Daoy (cell line): ENCODE measurements around the gene SKIC2. TPM values are rescaled to one million over a fixed set of nuclear protein-coding genes. Genes with fewer than 3 reads are reported as not detected.
"Not testable (repeated sequence)": the region's sequence is repeated elsewhere in the genome, so short reads cannot be mapped to it uniquely, and the experiment has no call there.

Experiments used
- DNase-seq: peaks from one replicate; pipeline ENCODE4 v3.0.0-alpha.2; 2015; ENCODE audit warnings: low read depth
- total RNA-seq: library from RNA; depleted of rRNA; stranded (reverse); fragments of >200 nt; shearing (Covaris generic); gene quantifications from 2 replicates; pipeline ENCODE4 v1.2.3, GENCODE V29; 2014

SKIC2 gene
- total RNA-seq, 1 experiment from 2014 or later, result 59.7 TPM

DNA sequence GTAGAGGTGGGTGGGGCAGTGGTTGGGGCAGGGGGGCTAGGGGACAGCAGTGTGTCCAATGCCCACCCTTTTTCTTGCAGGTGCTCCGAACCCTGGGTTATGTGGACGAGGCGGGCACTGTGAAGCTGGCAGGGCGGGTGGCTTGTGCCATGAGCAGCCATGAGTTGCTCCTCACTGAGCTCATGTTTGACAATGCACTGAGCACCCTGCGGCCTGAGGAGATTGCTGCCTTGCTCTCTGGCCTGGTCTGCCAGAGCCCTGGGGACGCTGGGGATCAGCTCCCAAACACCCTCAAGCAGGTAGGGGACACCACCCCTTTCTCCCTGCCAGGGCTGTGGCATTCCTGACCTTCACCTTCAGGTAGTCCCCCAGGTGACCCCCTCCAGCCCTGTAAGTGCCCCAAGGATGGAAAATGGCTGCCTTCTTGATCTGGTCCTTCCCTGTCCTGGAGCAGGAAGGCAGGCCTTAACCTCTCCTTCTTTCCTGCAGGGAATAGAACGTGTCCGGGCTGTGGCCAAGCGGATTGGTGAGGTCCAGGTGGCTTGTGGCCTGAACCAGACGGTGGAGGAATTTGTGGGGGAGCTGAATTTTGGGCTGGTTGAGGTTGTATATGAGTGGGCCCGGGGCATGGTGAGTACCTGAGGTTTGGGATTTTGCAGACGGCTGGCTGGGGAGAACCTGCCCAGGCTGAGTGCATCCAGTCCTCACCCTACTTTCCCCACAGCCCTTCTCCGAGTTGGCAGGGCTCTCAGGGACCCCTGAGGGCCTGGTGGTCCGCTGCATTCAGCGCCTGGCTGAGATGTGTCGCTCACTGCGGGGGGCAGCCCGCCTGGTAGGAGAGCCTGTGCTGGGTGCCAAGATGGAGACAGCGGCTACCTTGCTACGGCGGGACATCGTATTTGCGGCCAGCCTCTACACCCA, 10.1 kb downstream of the SKIC2 start:
- DNase-seq, result no peak

DNA sequence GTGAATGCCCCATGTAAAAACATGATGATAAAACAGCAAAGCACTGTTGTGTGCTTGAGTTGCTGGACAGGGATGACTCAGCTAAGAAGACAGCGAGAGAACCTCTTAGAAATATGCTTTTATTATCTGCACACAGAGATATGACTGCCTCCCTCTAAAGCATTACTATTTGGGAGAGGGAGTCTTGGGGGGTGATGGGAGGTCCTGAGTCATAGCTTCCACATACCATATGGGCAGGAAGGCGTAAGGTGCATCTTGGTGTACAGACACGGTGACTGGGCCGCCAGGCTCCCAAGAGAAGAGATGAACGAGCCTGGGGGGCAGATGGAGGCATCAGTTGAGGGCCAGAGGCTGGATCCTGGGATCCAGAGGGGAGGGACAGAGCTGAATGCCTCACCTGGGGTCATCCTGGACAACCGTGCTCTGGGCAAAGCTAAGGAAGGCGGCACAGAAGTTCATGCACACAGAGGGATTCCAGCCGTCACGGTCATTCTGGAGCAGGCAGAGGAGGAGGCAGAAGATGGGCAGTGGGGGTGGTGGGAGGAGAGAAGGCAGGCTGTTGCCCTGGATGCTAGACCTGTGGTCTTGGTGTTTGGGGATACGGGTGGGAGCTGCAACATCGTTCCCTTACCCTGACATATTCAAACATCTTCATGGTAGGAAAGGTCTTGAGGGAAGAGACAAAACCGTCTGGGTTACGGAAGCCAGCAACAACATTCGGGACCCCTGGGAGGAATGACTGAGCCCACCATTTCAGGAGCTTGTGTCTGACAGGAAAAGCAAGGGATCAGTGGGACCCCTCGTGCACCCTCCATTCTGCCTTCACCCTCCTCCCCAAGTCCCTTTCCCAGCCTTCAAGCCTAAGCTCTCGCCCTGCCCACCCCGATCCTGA, 11.0 kb downstream of the SKIC2 start:
- peak; percentile 33 for DNase-seq

DNA sequence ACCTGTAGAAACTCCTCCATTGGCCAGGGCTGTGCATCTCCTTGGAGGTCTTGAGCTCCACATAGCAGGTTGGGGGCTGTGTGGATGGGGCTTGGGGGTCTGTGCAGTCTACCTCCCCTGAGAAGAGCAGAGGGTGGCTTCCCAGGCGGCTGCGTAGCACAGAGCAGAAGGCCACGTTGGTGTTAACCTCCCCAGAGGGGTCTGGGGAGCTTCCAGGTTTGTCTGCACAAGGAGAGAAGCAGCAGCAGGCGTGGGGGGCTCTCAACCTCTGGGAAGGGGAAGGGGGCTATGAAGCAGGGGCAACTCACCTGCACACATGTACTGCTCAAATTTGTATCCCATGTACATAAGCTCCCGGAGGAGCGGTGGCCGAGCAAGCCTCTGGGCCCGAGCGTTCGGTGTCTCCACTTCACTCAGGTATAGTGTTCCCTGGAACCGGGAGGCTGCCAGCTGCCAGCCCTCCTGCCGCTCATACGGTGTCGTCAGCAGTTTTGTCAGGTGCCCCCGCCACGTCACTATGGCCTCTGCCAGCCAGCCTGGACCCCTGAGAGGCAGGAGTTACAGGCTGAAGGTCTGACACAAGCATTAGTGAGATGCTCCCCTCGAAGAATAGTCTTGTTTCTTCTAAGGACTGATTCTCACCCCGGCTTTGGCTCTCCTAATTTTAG, 11.8 kb downstream of the SKIC2 start:
- peak; percentile 51 for DNase-seq

DNA sequence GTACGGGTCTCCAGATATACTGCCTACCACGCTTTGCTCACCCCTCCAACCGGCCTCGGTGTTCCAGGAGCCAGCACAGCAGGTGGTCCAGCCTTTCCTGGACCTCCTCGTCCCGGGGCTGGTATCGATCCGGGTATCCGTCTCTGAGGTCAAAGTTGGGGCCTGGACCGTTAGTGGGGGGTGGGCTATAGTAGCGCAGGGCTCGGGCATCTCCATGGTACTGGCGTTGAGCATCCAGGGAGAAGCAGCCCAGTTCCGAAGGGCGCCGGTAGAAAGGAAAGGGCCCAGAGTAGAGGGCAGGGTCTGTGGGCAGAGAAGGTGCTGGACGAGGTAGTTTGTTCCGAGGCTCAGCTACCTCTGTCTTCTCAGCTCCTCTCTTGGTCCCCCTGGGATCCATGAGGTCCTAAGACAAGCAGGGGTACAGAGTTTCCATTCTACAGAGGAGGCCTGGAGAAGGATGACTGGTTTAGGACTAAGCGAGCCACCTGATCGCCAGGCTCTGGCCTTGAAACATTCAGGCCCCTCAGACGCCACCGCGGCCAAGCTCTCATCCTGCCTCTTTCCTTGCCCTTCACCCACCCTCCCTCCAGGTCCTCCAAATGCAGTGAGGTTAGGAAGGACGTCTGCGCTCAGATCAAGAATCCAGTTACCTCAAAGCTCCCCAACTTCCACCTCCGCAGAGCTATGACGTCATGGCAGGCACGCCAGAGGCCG, 12.5 kb downstream of the SKIC2 start:
- DNase-seq, result no peak

DNA sequence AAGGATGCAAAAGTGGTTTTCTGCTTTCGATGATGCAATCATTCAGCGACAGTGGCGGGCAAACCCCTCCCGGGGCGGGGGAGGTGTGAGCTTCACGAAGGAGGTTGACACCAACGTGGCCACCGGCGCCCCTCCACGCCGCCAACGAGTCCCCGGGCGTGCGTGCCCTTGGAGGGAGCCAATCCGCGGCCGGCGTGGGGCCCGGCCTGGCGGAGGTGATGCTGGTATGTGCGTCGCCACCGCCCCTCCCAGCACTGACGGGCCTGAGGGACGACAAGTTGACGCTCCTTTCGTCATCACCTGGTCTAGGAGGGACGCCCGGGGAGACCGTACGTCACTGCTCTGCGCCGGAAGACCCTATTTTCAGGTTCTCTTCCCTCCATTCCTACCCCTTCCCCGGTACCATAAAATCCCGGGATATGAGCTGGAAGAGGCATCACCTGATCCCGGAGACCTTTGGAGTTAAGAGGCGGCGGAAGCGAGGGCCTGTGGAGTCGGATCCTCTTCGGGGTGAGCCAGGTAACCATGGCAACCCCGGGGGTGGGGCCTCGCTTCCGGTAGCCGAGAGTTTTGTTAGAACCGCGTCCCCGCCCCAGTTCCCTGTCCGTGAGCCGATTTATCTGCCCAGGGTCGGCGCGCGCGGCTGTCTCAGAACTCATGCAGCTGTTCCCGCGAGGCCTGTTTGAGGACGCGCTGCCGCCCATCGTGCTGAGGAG, 13.2 kb downstream of the SKIC2 start, which contains the start of gene DXO:
Gene DXO (minus strand): TSS at position 146 of the 716 bp plus-strand sequence. CDS start 463 bp downstream, outside the sequence.
- DNase-seq, result peak; percentile 100

DNA sequence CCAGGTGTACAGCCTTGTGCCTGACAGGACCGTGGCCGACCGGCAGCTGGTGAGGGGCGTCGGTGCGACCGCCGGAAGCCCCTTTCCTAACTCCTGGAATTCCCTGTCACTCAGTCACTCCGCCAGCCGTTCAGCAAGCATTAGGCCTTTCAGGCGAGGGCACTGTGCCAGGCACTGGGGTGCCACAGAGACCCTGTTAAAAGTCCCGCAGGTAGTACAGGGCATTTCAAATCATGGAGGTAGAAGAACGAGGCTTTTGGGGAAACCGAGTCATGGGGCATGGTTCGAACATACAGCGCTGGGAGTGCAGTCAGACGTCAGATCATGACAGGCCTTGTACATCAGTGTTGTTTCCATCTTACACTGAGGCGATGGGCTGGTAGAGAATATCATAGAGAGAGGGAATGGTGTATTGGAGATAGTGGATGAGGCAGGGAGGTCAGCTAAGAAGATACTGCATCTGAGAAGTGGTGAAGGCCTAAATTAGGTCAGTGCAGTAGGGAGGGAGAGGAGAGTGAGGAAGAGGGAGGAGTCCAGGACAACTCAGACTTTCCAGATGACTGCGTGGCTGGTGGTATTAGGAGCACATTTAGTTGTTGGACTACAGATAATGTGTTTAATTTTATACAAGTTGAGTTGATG, 13.9 kb downstream of the SKIC2 start:
- peak; percentile 36 for DNase-seq

DNA sequence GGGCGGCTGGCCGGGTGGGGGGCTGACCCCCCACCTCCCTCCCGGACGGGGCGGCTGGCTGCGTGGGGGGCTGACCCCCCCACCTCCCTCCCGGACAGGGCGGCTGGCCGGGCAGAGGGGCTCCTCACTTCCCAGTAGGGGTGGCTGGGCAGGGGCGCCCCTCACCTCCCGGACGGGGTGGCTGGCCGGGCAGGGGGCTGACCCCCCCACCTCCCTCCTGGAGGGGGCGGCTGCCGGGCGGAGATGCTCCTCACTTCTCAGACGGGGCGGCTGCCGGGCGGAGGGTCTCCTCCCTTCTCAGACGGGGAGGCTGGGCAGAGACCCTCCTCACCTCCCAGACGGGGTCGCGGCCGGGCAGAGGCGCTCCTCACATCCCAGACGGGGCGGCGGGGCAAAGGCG, 17.1 kb downstream of the SKIC2 start:
- not testable (repeated sequence) for DNase-seq

DNA sequence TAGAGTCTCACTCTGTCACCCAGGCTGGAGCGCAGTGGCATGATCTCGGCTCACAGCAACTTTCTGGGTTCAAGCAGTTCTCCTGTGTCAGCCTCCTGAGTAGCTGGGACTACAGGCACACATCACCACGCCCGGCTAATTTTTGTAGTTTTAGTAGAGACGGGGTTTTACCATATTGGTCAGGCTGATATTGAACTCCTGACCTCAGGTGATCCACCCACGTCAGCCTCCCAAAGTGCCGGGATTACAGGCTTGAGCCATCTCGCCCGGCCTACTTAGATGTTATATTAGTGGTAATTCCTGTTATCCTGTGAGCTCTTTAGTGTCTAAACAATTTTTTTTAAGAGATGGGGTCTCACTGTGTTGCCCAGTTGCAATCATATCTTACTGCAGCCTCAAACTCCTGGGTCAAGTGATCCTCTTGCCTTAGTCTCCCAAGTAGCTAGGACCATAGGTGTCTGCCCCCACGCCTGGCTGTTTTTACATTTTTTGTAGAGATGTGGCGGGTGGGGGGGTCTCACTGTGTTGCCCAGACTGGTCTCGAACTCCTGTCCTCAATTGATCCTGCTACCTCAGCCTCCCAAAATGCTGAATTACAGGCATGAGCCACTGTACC, 18.9 kb downstream of the SKIC2 start:
- no peak for DNase-seq

DNA sequence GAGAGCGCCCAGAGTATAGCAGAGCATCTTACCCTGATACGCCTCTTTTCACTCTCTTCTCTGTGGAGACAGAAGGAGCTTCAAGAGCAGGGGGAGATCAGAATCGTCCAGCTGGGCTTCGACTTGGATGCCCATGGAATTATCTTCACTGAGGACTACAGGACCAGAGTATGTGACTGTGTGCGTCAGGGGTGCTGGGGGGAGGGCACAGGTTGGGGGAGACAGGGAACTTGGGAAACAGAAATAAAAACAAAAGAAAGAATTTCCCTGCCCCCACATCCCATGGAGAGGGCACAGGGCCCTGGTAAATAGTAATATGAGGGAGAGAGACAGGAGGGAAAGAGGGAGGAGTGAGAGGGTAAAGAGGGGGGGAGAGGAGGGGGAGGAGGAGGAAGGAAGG, 19.9 kb downstream of the SKIC2 start:
- no peak for DNase-seq

DNA sequence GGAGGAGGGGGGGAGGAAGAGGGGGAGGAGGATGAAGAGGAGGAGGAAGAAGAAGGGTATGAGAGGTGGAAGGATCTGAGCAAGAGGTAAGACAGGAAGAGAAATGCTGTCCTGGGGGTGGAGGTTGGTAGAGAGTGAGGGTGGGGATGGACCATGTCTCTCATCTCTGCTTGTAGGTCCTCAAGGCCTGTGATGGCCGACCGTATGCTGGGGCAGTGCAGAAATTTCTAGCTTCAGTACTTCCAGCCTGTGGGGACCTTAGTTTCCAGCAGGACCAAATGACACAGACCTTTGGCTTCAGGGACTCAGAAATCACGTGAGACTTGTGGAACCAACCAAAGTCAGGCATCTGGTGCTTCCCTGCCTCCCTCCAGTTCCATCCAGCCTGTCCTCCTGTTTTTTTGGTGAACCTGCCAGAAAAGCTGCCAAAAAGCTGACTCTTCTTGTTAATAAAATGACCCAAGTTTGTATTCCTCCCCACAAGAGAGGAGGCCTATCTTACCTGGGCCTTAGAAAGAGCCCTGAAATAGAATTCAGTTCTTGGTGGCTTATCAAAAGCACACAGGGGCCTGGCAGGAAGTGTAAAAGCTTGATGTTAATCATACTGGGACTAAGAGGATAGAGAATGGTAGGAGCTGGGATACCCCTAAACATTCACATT, 20.4 kb downstream of the SKIC2 start:
- no peak for DNase-seq

DNA sequence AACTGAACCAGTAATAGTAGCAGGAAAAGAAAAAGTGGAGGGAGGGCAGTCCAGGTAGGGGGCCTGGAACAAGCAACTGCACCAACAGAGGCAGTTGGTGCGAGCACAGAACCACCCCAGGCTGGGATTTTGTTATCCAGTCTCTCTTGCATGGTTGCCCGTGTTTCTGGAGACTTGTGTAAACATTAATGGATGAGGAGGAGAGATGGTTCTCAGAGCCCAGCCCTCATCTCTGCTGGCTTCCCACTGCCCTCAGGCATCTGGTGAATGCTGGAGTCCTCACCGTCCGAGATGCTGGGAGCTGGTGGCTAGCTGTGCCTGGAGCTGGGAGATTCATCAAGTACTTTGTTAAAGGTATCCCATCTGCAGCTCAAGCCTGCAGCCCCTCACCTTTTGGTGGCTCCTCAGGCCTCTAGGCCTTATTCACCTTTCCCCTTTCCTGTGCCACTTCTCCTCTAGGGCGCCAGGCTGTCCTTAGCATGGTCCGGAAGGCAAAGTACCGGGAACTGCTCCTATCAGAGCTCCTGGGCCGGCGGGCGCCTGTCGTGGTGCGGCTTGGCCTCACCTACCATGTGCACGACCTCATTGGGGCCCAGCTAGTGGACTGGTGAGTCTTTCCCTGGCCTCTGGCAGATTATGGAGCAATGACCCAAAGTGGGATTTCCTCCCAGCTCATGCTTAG, 21.4 kb downstream of the SKIC2 start:
- DNase-seq, result not testable (repeated sequence)

DNA sequence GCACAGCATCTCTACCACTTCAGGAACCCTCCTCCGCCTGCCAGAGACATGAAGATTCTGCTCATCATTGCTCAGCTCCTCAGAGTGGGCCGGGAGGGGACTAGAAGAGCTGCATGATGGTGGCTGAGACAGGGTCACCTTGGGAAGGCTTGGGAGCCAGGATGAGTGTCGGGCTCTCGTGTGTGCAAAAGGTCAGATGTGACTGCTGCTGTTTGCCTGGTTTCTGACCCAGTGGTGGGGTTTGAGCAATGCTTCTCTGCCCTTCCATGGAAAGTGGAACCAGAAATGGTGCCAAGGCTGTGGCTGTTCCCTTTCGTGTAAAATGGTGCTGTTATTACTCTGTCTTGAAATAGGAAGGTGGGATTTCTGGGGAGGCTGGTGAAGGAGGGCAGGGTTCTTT, 22.0 kb downstream of the SKIC2 start:
- DNase-seq, result not testable (repeated sequence)

DNA sequence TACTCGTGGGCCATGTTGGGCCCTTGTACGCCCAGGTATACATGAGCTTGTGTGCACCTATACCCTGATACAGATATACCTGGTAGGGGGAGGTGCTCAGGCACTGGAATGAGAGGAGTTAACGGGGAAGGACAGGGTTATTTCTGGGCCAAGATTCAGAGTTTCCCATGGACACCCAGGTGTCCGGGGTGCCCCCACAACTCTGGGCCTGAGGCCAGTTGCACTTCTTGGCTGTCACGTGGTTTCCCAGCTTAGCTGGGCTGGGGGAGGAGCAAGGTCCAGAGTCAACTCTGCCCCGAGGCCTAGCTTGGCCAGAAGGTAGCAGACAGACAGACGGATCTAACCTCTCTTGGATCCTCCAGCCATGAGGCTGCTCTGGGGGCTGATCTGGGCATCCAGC, 22.8 kb downstream of the SKIC2 start, which contains the start of gene C4A:
Gene C4A (plus strand): TSS at position 314 of the 400 bp plus-strand sequence. CDS start 51 bp downstream, at position 365.
- not testable (repeated sequence) for DNase-seq

DNA sequence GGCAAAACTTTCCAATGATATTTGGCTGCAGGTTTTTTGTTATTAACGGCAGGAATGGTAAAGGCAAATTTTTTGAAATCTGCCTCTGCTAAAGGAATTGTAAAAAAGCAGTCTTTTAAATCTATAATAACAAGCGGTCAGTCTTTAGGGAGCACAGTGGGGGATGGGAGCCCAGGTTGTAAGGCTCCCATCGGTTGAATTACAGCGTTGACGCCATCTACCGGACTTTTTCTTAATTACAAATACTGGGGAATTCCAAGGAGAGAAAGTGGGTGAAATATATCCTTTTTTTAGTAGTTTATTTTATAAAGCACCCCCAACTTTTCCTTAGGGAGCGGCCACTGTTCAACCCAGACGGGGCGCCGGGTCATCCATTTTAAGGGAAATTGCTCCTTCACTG, 30.4 kb downstream of the SKIC2 start:
- not testable (repeated sequence) for DNase-seq

DNA sequence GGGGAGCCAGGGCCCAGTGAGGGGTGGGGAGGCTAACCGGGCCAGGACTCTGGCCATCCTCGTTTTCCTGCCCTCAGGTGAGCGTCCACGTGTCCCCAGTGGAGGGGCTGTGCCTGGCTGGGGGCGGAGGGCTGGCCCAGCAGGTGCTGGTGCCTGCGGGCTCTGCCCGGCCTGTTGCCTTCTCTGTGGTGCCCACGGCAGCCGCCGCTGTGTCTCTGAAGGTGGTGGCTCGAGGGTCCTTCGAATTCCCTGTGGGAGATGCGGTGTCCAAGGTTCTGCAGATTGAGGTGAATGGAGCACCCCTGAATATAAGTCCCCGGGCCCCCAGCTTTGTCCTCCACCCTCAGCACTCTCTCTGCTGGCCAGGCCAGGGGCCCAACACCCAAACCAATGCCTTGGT, 35.4 kb downstream of the SKIC2 start:
- DNase-seq, result not testable (repeated sequence)

DNA sequence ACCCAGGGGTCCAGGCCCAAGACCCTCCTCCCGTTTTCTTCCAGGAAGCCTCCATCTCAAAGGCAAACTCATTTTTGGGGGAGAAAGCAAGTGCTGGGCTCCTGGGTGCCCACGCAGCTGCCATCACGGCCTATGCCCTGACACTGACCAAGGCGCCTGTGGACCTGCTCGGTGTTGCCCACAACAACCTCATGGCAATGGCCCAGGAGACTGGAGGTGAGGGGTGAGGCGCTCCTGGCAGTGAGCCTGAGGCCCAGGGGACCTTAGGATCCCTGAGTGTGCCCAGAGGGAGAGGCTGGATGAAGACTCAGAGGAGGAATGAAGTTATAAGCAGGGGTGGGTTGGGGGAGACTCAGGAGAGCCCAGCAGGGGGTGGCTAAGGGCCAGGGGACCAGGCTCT, 37.4 kb downstream of the SKIC2 start:
- DNase-seq, result not testable (repeated sequence)

DNA sequence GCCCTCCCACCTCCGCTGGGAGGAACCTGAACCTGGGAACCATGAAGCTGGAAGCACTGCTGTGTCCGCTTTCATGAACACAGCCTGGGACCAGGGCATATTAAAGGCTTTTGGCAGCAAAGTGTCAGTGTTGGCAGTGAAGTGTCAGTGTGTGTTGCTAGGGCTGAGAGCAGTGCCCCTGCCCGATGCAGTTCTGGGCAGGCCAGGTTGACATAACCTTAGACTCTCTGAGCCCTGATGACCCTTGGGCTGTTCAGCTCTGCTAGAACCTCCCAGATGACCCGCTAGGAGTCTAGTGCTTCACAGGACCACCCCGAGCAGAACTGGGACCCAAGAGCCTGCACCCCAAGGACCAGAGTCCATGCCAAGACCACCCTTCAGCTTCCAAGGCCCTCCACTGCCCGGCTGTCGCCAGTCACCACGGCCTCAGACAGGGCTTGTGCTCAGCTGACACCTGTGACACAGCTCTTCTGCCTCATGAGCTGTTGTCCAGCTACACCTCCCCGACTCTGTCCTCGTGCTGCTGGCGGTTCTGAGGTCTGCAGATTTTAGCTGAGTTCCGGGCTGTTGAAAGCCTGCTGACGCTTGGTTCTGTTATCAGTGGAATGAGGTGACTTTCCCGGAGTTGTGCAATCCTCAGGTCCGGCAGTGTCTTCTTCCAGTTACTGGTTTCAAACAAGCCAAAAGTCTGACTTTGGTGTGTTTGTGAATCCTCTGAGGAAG, 43.7 kb downstream of the SKIC2 start:
- DNase-seq, result not testable (repeated sequence)

DNA sequence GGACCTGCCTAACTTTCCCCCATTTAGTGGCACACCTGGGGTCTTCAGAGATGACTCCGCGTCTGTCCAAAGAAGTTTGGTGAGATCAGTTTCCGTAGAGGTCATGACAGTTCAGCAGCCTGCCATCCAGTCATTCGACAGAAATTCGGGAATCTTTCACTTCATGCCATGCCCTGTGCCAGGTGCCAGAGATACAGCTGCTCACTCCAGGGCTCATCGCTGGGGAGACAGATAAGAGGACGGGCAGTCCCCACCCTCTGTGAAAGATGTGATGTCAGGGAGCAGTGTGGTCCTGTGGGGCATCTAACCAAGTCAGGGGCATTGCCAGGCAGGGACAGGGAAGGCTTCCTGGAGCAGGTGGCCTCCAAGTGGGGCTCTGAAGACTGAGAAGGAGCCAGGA, 44.3 kb downstream of the SKIC2 start:
- DNase-seq, result not testable (repeated sequence)
